K562 (cell line): ENCODE data around the gene FYB2. TPM values are rescaled to one million over a fixed set of nuclear protein-coding genes. Genes with fewer than 3 reads are reported as not detected.

Experiments
- ATAC-seq: fragments of 200-7000 bp; cut with Tn5 transposase; 3 replicates; pipeline ENCODE4 v1.9.1; 2020; ENCODE audit warnings: moderate library complexity
- BruUV-seq: library from RNA; stranded (reverse); fragments of 400-500 nt; replicated peaks from 2 replicates; lab custom pipeline; 2021; lab: Mats Ljungman, UMichigan
- CTCF ChIA-PET: fragments of 300-600 bp; formaldehyde crosslinking; extraction: SDS; loops from one replicate; lab custom pipeline; 2021; ENCODE audit warnings: low intra/inter-chr PET ratio; lab: Yijun Ruan, JAX
- POLR2A ChIA-PET: fragments of 300-600, 350-650 bp; sonication (Branson Sonifier 250); formaldehyde crosslinking; extraction: SDS; loops from one replicate; lab custom pipeline; 2021; ENCODE audit warnings: antibody characterized with exemption, inconsistent platforms; lab: Yijun Ruan, JAX
- DNase-seq, 4 experiments: peaks; one replicate each; pipeline versions ENCODE4 v3.0.0 to v3.0.0-alpha.2; 2011 to 2018; ENCODE audit warnings: low spot score in 3 of 4, mixed read lengths in 3 of 4; ENCODE audit errors: extremely low read depth in 1 of 4
- FAIRE-seq: peaks from 2 replicates; lab custom pipeline; 2011; peaks lifted over from hg19 to GRCh38; lab: Jason Lieb, UNC
- H2AFZ ChIP-seq: 2 replicates; pipeline ENCODE4 v1.6.0; 2011; ENCODE audit warnings: low read depth, low read length, control low read depth, inconsistent platforms
- H3K27ac ChIP-seq: fragments of 200-600 bp; 3 replicates; pipeline ENCODE4 v1.8.0; 2011; ENCODE audit warnings: low read depth, mild to moderate bottlenecking, control low read depth, inconsistent platforms, low read length, moderate library complexity, mixed read lengths; ENCODE audit errors: extremely low read depth
- H3K27me3 ChIP-seq, 2 experiments: fragments of 300-600 bp in 1 of 2; 2 replicates in 1 of 2; 3 replicates in 1 of 2; pipeline versions ENCODE4 v1.6.0 to v1.8.0; 2011; ENCODE audit warnings: inconsistent platforms in 2 of 2, low read length in 2 of 2, mild to moderate bottlenecking in 1 of 2, mixed read lengths in 1 of 2, moderate library complexity in 1 of 2; ENCODE audit not compliant: control insufficient read depth in 2 of 2, insufficient read depth in 2 of 2
- H3K36me3 ChIP-seq: fragments of 300-600 bp; 3 replicates; pipeline ENCODE4 v1.8.0; 2011; ENCODE audit warnings: mild to moderate bottlenecking, low read length, inconsistent platforms; ENCODE audit not compliant: control insufficient read depth, insufficient read depth
- H3K4me1 ChIP-seq, 2 experiments: fragments of 200-600 bp in 1 of 2; replicated peaks in 1 of 2; 2 replicates in 1 of 2; 3 replicates in 1 of 2; pipeline versions ENCODE4 v1.5.1 to v1.8.0; 2011; ENCODE audit warnings: inconsistent platforms in 2 of 2, low read length in 2 of 2, mild to moderate bottlenecking in 1 of 2, mixed read lengths in 1 of 2, moderate library complexity in 1 of 2; ENCODE audit not compliant: control insufficient read depth in 2 of 2, insufficient read depth in 2 of 2
- H3K4me2 ChIP-seq: 2 replicates; pipeline ENCODE4 v1.6.1; 2011; ENCODE audit warnings: low read length, control low read depth, inconsistent platforms, mixed read lengths; ENCODE audit not compliant: insufficient read depth
- H3K4me3 ChIP-seq: fragments of 200-600 bp; sonication (generic), shearing (Covaris generic); 2 replicates; pipeline ENCODE4 v1.5.1; 2016; ENCODE audit warnings: control low read depth, inconsistent platforms
- H3K79me2 ChIP-seq: fragments of 200-600 bp; 3 replicates; pipeline ENCODE4 v1.8.0; 2011; ENCODE audit warnings: low read length, inconsistent platforms; ENCODE audit not compliant: control insufficient read depth, insufficient read depth
- H3K9ac ChIP-seq, 2 experiments: 2 replicates each; pipeline versions ENCODE4 v1.6.0 to v1.6.1; 2011; ENCODE audit warnings: low read depth in 2 of 2, low read length in 2 of 2, control low read depth in 1 of 2, inconsistent platforms in 1 of 2, mild to moderate bottlenecking in 1 of 2, mixed read lengths in 1 of 2; ENCODE audit not compliant: insufficient read depth in 1 of 2
- H3K9me1 ChIP-seq: one replicate; pipeline ENCODE4 v1.6.0; 2011; ENCODE audit warnings: inconsistent platforms, mild to moderate bottlenecking, low read length, moderate library complexity; ENCODE audit not compliant: control insufficient read depth, insufficient read depth
- H3K9me3 ChIP-seq: replicated peaks from 2 replicates; pipeline ENCODE4 v1.5.1; 2011; ENCODE audit warnings: low read depth, low read length, inconsistent platforms; ENCODE audit not compliant: control insufficient read depth, insufficient read depth
- H4K20me1 ChIP-seq: replicated peaks from 2 replicates; pipeline ENCODE4 v1.6.1; 2011; ENCODE audit warnings: low read length, inconsistent platforms, mixed read lengths; ENCODE audit not compliant: control insufficient read depth, insufficient read depth
- ATF2 ChIP-seq: sonication (generic); formaldehyde crosslinking; IDR thresholded peaks from 2 replicates; pipeline ENCODE4 v1.8.1; 2022; ENCODE audit warnings: missing genetic modification reagents
- ELK3 ChIP-seq: fragments of 450-650 bp; formaldehyde crosslinking; IDR thresholded peaks from 2 replicates; pipeline ENCODE4 v1.4.0; 2020; ENCODE audit warnings: mild to moderate bottlenecking
- GABPB1 ChIP-seq: sonication (generic); formaldehyde crosslinking; IDR thresholded peaks from 2 replicates; pipeline ENCODE4 v1.8.0; 2022; ENCODE audit warnings: mild to moderate bottlenecking, missing genetic modification reagents
- NFE2L1 ChIP-seq: fragments of 450-650 bp; IDR thresholded peaks from 2 replicates; pipeline ENCODE4 v1.6.1; 2016; ENCODE audit warnings: missing genetic modification characterization, low read depth, mild to moderate bottlenecking, missing compliant biosample characterization, moderate library complexity, borderline replicate concordance
- ZBTB7A ChIP-seq: IDR thresholded peaks from 2 replicates; pipeline ENCODE4 v1.6.1; 2011; ENCODE audit warnings: low read depth, mild to moderate bottlenecking, low read length, moderate library complexity, borderline replicate concordance; ENCODE audit not compliant: control insufficient read depth
- ZC3H8 ChIP-seq: fragments of 450-650 bp; IDR thresholded peaks from 2 replicates; pipeline ENCODE4 v1.6.1; 2017
- WGBS: fragments of 100-300 bp; shearing (Covaris generic); methylation state at CpG from one replicate; pipeline ENCODE4 v1.1.6; 2016; ENCODE audit warnings: low coverage, mixed read lengths; ENCODE audit not compliant: insufficient coverage; ENCODE audit errors: missing lambda C conversion rate; 5-methylcytosine and 5-hydroxymethylcytosine counted together
- in situ Hi-C: fragments of 300-500 bp; cut with MboI; formaldehyde crosslinking; loops from 4 replicates; pipeline ENCODE4 v1.15.0; 2018; ENCODE audit warnings: inconsistent platforms, mixed read lengths
- intact Hi-C: fragments of 100-400 bp; cut with micrococcal nuclease; formaldehyde crosslinking; loops from 2 replicates; pipeline ENCODE4 v1.14.2; 2022
- polyA plus RNA-seq, 8 experiments: library from polyadenylated mRNA; depleted of rRNA in 4 of 8; stranded (reverse) in 5 of 8; unstranded in 3 of 8; fragments of >200 nt; fragmentation: Nextera tagmentation in 2 of 8; fragmentation: Illumina TruSeq in 1 of 8; extraction: Ambion mirVana in 2 of 8; extraction: Trizol in 1 of 8; gene quantifications; 2 replicates each; pipeline versions ENCODE4 v1.2.1 to v1.2.3, GENCODE V29; 2011 to 2014; ENCODE audit warnings: inconsistent platforms in 1 of 8, missing spikeins in 1 of 8
- total RNA-seq, 7 experiments: library from RNA; depleted of rRNA in 6 of 7; stranded (reverse); fragments of >200 nt in 6 of 7; fragmentation: Illumina TruSeq in 2 of 7; extraction: Trizol in 2 of 7; gene quantifications; 2 replicates each; pipeline versions ENCODE4 v1.2.1 to v1.2.3, GENCODE V29; 2011 to 2021; ENCODE audit warnings: low replicate concordance in 1 of 7

The FYB2 gene
- total and polyA plus RNA-seq, 9 of the 15 experiments (the other 6 are each of a cell fraction or from before 2014, with no cell fraction given) = not detected

GRCh38 chr1:56808410-56808809, 10.8 kb downstream of the FYB2 start:
- no TSS peak for BruUV-seq
- Histone ChIP-seq H3K9ac (no peak overlapping the region), H3K4me2 (no peak overlapping the region), H4K20me1 (no peaks in the 10 kb centered on the region), H3K27ac (no peak overlapping the region), H3K79me2 (no peaks in the 10 kb centered on the region), H3K4me3 (no peak overlapping the region), H3K27me3 (no peaks in the 10 kb centered on the region), H2AFZ (no peak overlapping the region), H3K9me1 (no peaks in the 10 kb centered on the region), H3K9me3 (no peaks in the 10 kb centered on the region), H3K4me1 (no peaks in the 10 kb centered on the region), H3K36me3 (no peaks in the 10 kb centered on the region)
- ATAC-seq (no peak), DNase-seq (no peak), FAIRE-seq (no peak)
- 0% methylated on average over 1 of the region's 1 CpG for whole genome bisulfite sequencing
- TF ChIP-seq ELK3 (CRISPR knock-in tag) (no peak), ZC3H8 (no peak), GABPB1 (no peak), ATF2 (CRISPR knock-in tag) (no peak), ZBTB7A (no peak), NFE2L1 (tag) (no peak)
- POLR2A ChIA-PET = no interaction called here
- intact Hi-C loops = no loop called here
- CTCF ChIA-PET = no interaction called here
- in situ Hi-C loops = no loop called here
